Fibroblast of lung (primary cell): Measurements from ENCODE around the gene SMIM21. TPM values are rescaled to one million over a fixed set of nuclear protein-coding genes. Genes with fewer than 3 reads are reported as not detected.

ENCODE experiments used
- DNase-seq, 2 donors: peaks; one replicate each; pipeline versions ENCODE4 v3.0.0 to v3.0.0-alpha.2; 2010; ENCODE audit warnings: low read depth in 2 of 2
- H2AFZ ChIP-seq: 2 replicates; pipeline ENCODE4 v1.5.1; 2012; ENCODE audit warnings: low read length, control low read depth, inconsistent platforms
- H3K27ac ChIP-seq: 2 replicates; pipeline ENCODE4 v1.5.1; 2011; ENCODE audit warnings: low read length, control low read depth; ENCODE audit not compliant: insufficient read depth
- H3K27me3 ChIP-seq: 2 replicates; pipeline ENCODE4 v1.5.1; 2011; ENCODE audit warnings: mild to moderate bottlenecking, low read length; ENCODE audit not compliant: control insufficient read depth, insufficient read depth
- H3K36me3 ChIP-seq: 2 replicates; pipeline ENCODE4 v1.5.1; 2011; ENCODE audit warnings: low read length; ENCODE audit not compliant: control insufficient read depth, insufficient read depth
- H3K4me1 ChIP-seq: 2 replicates; pipeline ENCODE4 v1.5.1; 2011; ENCODE audit warnings: low read length; ENCODE audit not compliant: control insufficient read depth, insufficient read depth; ENCODE audit errors: extremely low read depth
- H3K4me2 ChIP-seq: 2 replicates; pipeline ENCODE4 v1.5.1; 2011; ENCODE audit warnings: low read length, control low read depth; ENCODE audit not compliant: insufficient read depth; ENCODE audit errors: extremely low read depth
- H3K4me3 ChIP-seq, 4 experiments: fragments of 200-600 bp in 1 of 4; sonication (generic) in 1 of 4; replicated peaks in 1 of 4; 2 replicates each; pipeline ENCODE4 v1.5.1; 2011 to 2016; ENCODE audit warnings: low read length in 4 of 4, low read depth in 3 of 4, mild to moderate bottlenecking in 3 of 4, control low read depth in 2 of 4, inconsistent platforms in 1 of 4, mixed read lengths in 1 of 4; ENCODE audit not compliant: insufficient read depth in 1 of 4; ENCODE audit errors: control extremely low read depth in 1 of 4
- H3K79me2 ChIP-seq: 2 replicates; pipeline ENCODE4 v1.5.1; 2012; ENCODE audit warnings: mild to moderate bottlenecking, low read length, inconsistent platforms; ENCODE audit not compliant: control insufficient read depth, insufficient read depth
- H3K9ac ChIP-seq: 2 replicates; pipeline ENCODE4 v1.5.1; 2011; ENCODE audit warnings: mild to moderate bottlenecking, low read length, control low read depth; ENCODE audit not compliant: insufficient read depth
- H3K9me3 ChIP-seq: 2 replicates; pipeline ENCODE4 v1.5.1; 2012; ENCODE audit warnings: low read depth, low read length; ENCODE audit not compliant: control insufficient read depth, insufficient read depth
- H4K20me1 ChIP-seq: 2 replicates; pipeline ENCODE4 v1.5.1; 2011; ENCODE audit warnings: low read length; ENCODE audit not compliant: control insufficient read depth, insufficient read depth; ENCODE audit errors: extremely low read depth
- EZH2 ChIP-seq: IDR thresholded peaks from 2 replicates; pipeline ENCODE4 v1.5.1; 2012; ENCODE audit warnings: low read length, control low read depth, mild to moderate bottlenecking; ENCODE audit errors: missing control alignments
- polyA plus RNA-seq, 2 donors: library from polyadenylated mRNA; depleted of rRNA in 1 of 2; stranded (reverse) in 1 of 2; unstranded in 1 of 2; fragments of >200 nt; gene quantifications; 2 replicates each; pipeline ENCODE4 v1.2.1, GENCODE V29; 2011 to 2012; ENCODE audit warnings: missing spikeins in 1 of 2
- total RNA-seq: library from RNA; depleted of rRNA; stranded (reverse); fragments of >200 nt; gene quantifications from 2 replicates; pipeline ENCODE4 v1.2.1, GENCODE V29; 2014
- TF ChIP-seq, protein P1 (sequence below), 2 donors: IDR thresholded peaks in 1 of 2; conservative IDR thresholded peaks in 1 of 2; 1 replicate in 1 of 2; 2 replicates in 1 of 2; pipeline ENCODE4 v1.5.1; 2011 to 2012; ENCODE audit warnings: low read length in 2 of 2, control low read depth in 1 of 2, inconsistent platforms in 1 of 2, low read depth in 1 of 2, mild to moderate bottlenecking in 1 of 2

SMIM21 gene
- total and polyA plus RNA-seq, 2 donors (not counting 1 experiment from before 2014, with no cell fraction given), result not detected

DNA sequence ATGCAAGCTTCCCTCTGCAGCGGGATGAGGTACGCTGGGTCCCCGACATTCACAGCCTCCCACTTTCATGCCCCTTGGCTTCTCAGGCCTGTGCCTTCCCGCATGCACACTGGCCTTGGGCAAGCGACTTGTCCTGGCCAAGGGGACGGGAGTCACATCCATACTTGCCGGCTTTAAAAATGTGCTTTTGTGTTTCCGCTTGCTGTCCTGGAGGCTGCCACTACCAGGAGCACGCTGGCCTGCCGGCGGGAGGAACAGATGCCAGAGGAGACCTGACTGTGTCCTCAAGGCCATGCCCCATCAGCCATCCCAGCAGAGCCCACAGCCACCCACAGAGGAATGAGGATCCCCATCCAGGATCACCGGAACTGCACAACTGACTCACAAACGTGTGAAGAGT, 36.9 kb upstream of the SMIM21 start:
- no peaks in the 10 kb centered on the region for H4K20me1 ChIP-seq
- no peak overlapping the region for H3K4me3 ChIP-seq
- no peak overlapping the region for H3K9ac ChIP-seq
- no peak overlapping the region for H3K27ac ChIP-seq
- no peak for DNase-seq
- H3K27me3 ChIP-seq, result no peaks in the 10 kb centered on the region
- no peaks in the 10 kb centered on the region for H3K4me1 ChIP-seq
- no peaks in the 10 kb centered on the region for H3K36me3 ChIP-seq
- TF ChIP-seq, protein P1, sequence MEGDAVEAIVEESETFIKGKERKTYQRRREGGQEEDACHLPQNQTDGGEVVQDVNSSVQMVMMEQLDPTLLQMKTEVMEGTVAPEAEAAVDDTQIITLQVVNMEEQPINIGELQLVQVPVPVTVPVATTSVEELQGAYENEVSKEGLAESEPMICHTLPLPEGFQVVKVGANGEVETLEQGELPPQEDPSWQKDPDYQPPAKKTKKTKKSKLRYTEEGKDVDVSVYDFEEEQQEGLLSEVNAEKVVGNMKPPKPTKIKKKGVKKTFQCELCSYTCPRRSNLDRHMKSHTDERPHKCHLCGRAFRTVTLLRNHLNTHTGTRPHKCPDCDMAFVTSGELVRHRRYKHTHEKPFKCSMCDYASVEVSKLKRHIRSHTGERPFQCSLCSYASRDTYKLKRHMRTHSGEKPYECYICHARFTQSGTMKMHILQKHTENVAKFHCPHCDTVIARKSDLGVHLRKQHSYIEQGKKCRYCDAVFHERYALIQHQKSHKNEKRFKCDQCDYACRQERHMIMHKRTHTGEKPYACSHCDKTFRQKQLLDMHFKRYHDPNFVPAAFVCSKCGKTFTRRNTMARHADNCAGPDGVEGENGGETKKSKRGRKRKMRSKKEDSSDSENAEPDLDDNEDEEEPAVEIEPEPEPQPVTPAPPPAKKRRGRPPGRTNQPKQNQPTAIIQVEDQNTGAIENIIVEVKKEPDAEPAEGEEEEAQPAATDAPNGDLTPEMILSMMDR (conservative IDR thresholded peaks at IDR 0.05 in 1 of 2, IDR thresholded peaks at IDR 0.05 in 1 of 2; ENCODE audit: low read depth in 1 of 2, low read length in 2 of 2), result no peak
- TF ChIP-seq EZH2, result no peak
- no peak overlapping the region for H3K4me2 ChIP-seq
- H3K79me2 ChIP-seq, result no peaks in the 10 kb centered on the region
- no peaks in the 10 kb centered on the region for H3K9me3 ChIP-seq
- no peak overlapping the region for H2AFZ ChIP-seq

DNA sequence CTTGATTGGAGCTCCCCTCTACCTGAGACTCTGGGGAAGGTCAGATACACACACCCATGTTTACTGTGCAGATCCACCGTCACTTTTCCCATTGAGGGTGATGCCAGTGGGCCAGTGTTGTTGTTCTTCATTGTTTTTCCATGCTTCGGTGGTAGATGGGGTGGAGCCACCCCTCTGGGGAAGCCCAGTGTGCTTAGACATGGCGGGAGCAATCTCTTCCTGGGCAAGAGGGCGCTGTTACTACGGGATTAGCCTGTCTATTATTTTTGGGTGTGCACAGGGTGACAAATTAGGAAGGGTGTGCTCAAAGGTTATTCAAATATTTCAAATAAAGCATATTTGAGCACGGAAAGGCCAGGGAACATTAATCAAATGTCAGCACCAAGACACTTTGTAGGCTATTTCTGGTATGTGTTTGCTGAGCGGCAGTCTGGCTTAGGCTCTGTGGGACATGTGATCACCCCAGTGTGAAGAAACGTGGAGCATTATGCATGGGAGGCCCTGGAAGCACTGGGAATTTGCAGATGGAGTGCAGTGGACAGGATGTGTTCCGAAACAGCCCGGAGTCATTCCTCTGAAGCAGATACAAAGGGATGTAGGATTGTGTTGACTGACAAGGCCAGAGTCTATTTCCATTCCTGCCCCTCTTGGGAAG, 34.8 kb upstream of the SMIM21 start:
- Histone ChIP-seq H2AFZ (no peak overlapping the region), H3K36me3 (no peaks in the 10 kb centered on the region), H3K4me1 (no peaks in the 10 kb centered on the region), H3K4me3 (no peak overlapping the region), H3K4me2 (no peak overlapping the region), H3K79me2 (no peaks in the 10 kb centered on the region), H3K9ac (no peak overlapping the region), H4K20me1 (no peaks in the 10 kb centered on the region), H3K9me3 (no peaks in the 10 kb centered on the region), H3K27me3 (no peaks in the 10 kb centered on the region), H3K27ac (no peak overlapping the region)
- no peak for TF ChIP-seq EZH2
- TF ChIP-seq, protein P1 (conservative IDR thresholded peaks at IDR 0.05 in 1 of 2, IDR thresholded peaks at IDR 0.05 in 1 of 2; ENCODE audit: low read depth in 1 of 2, low read length in 2 of 2), result no peak
- no peak for DNase-seq

DNA sequence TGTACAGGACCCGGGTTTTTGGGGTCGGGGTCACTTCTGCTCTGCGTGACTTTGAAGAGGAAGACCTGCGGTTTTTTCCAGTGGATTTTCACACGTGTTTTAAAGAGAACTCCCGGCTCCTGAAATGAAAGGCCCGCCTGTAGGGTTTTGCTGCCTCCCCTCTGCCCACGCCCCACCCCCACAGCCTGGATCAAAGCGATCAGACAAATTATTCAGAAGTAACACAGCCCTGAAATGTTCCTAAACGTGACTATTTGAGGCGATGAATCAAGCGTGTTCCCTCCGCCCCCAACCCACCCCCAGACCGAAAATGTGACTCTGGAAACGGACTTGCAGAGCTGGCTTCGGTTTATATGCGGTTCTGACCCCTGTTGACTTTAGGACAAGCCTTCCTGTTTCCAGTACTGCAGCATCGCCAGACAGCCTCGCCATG, 28.7 kb upstream of the SMIM21 start:
- Histone ChIP-seq H3K4me1 (peaks cover 2% of the 10 kb centered on the region), H3K9ac (peak overlapping the region; percentile 16)

More for the DNA sequence above, 28.7 kb upstream of the SMIM21 start:
- Histone ChIP-seq H3K9me3 (no peaks in the 10 kb centered on the region), H3K4me3 (peak overlapping the region; percentile 16 to 54 (median 37)), H3K4me2 (peak overlapping the region; percentile 92), H3K79me2 (no peaks in the 10 kb centered on the region), H3K27me3 (no peaks in the 10 kb centered on the region), H3K36me3 (no peaks in the 10 kb centered on the region), H3K27ac (no peak overlapping the region), H4K20me1 (no peaks in the 10 kb centered on the region), H2AFZ (peak overlapping the region; percentile 61)
- DNase-seq, result peak in 1 of 2 donors; percentile 29
- no peak for TF ChIP-seq EZH2
- TF ChIP-seq, protein P1 (conservative IDR thresholded peaks at IDR 0.05 in 1 of 2, IDR thresholded peaks at IDR 0.05 in 1 of 2; ENCODE audit: low read depth in 1 of 2, low read length in 2 of 2), result no peak
